ENCODE results near the gene ACVR2A.

GRCh38 chr2:147933931-147934330 lies 89.1 kb downstream of the ACVR2A start:
- TF ChIP-seq TEAD4 (IDR thresholded peaks at IDR 0.05; ENCODE audit: borderline replicate concordance, insufficient read depth) (no peak), CTCF (IDR thresholded peaks at IDR 0.05) (no peak), POLR2AphosphoS5 (IDR thresholded peaks at IDR 0.05; ENCODE audit: low read depth, low read length) (no peak), MXI1 (IDR thresholded peaks at IDR 0.05; ENCODE audit: low read depth, low read length) (no peak)

Measured in SK-N-SH (cell line).